Measurements from ENCODE around the gene NRG3.

- no peak for TF ChIP-seq ZC3H10 (CRISPR knock-in tag; IDR thresholded peaks at IDR 0.05)
- TF ChIP-seq ZFP3 (CRISPR knock-in tag; IDR thresholded peaks at IDR 0.05), result peak; percentile 91
- no peak for TF ChIP-seq ESRRG (CRISPR knock-in tag; IDR thresholded peaks at IDR 0.05)
- no peak for TF ChIP-seq CREB5 (CRISPR knock-in tag; IDR thresholded peaks at IDR 0.05; ENCODE audit: low read depth)
- TF ChIP-seq, protein P1, sequence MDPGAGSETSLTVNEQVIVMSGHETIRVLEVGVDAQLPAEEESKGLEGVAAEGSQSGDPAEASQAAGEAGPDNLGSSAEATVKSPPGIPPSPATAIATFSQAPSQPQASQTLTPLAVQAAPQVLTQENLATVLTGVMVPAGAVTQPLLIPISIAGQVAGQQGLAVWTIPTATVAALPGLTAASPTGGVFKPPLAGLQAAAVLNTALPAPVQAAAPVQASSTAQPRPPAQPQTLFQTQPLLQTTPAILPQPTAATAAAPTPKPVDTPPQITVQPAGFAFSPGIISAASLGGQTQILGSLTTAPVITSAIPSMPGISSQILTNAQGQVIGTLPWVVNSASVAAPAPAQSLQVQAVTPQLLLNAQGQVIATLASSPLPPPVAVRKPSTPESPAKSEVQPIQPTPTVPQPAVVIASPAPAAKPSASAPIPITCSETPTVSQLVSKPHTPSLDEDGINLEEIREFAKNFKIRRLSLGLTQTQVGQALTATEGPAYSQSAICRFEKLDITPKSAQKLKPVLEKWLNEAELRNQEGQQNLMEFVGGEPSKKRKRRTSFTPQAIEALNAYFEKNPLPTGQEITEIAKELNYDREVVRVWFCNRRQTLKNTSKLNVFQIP (CRISPR knock-in tag; IDR thresholded peaks at IDR 0.05; ENCODE audit: borderline replicate concordance, low read depth), result no peak
- no peak for TF ChIP-seq RARB (CRISPR knock-in tag; IDR thresholded peaks at IDR 0.05)
- TF ChIP-seq ARNTL (CRISPR knock-in tag; IDR thresholded peaks at IDR 0.05; ENCODE audit: borderline replicate concordance, low read depth), result no peak
- no peak for TF ChIP-seq TCF4 (CRISPR knock-in tag; IDR thresholded peaks at IDR 0.05; ENCODE audit: borderline replicate concordance)
- no peak for TF ChIP-seq PPARA (CRISPR knock-in tag; IDR thresholded peaks at IDR 0.05; ENCODE audit: borderline replicate concordance)
- no peak for TF ChIP-seq OSR1 (CRISPR knock-in tag; IDR thresholded peaks at IDR 0.05)
- TF ChIP-seq TOX (CRISPR knock-in tag; IDR thresholded peaks at IDR 0.05; ENCODE audit: borderline replicate concordance), result no peak
- no peak for TF ChIP-seq PATZ1 (CRISPR knock-in tag; IDR thresholded peaks at IDR 0.05; ENCODE audit: borderline replicate concordance)
Measured at GRCh38 chr10:82190432-82191260, 315.7 kb downstream of the NRG3 start.
